Measurements from ENCODE around the gene URI1. TPM values are rescaled to one million over a fixed set of nuclear protein-coding genes. Genes with fewer than 3 reads are reported as not detected.

URI1 gene
- total and polyA plus RNA-seq, 2 donors (not counting 1 experiment from before 2014, with no cell fraction given): 21.3 to 54.2 TPM

DNA sequence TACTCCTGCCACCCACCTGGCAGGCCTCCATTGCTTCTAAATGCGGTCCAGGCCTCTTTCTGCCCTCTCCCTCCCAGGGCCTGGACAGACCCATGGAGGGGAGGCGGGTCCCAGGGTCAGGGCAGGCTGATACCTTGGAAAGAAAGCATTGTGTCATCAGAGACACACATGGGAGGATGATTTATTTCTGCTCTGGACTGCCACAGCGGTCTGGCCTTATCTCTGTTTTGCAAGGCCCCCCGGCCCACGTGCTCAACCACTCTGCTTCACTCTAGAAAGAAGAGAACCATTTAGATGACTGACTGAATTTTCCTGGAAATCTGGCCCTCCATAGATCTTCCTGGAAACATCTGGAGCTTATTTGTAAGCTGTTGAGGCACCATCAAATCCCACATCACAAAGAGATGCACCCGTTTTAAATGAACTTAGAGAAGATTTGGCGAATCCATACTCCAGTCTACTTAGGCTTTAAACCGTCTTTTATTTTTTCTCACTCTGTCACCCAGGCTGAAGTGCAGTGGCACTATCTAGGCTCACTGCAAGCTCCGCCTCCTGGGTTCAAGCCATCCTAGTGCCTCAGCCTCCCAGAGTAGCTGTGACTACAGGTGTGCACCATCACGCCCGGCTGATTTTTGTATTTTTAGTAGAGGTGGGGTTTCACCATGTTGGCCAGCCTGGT, 48.3 kb upstream of the URI1 start:
- intact Hi-C loops (cut with micrococcal nuclease): no loop called here
- peaks cover 6% of the 10 kb centered on the region for H3K27me3 Mint-ChIP-seq
- H2AFZ ChIP-seq (ENCODE audit: insufficient read depth, low read depth, low read length, poor library complexity, severe bottlenecking): no peak overlapping the region
- no peak overlapping the region for H3K27ac Mint-ChIP-seq
- ATAC-seq (ENCODE audit: low read depth): no peak
- H4K20me1 ChIP-seq (ENCODE audit: control insufficient read depth, insufficient read depth, low read length, poor library complexity, severe bottlenecking): no peaks in the 10 kb centered on the region
- no peaks in the 10 kb centered on the region for H3K36me3 ChIP-seq (replicated peaks in 1 of 2; ENCODE audit: control extremely low read depth in 1 of 2, control insufficient read depth in 1 of 2, extremely low read depth in 1 of 2, insufficient read depth in 2 of 2, low read length in 1 of 2)
- H3K27me3 ChIP-seq (replicated peaks in 1 of 4; ENCODE audit: control extremely low read depth in 1 of 4, control insufficient read depth in 3 of 4, insufficient read depth in 4 of 4, low read length in 3 of 4): no peaks in the 10 kb centered on the region
- 59% methylated on average over 8 of the region's 11 CpGs for WGBS (ENCODE audit: insufficient coverage)
- ChIA-PET CTCF (no interaction called here), POLR2A (no interaction called here)
- H3K9me3 ChIP-seq (ENCODE audit: control extremely low read depth in 1 of 3, control insufficient read depth in 2 of 3, insufficient read depth in 1 of 3, low read length in 2 of 3): no peaks in the 10 kb centered on the region
- no peak overlapping the region for H3K4me3 Mint-ChIP-seq
- no peaks in the 10 kb centered on the region for H3K4me1 Mint-ChIP-seq
- DNase-seq: no peak
- H3K27ac ChIP-seq (ENCODE audit: low read length in 2 of 2): no peak overlapping the region
- no peak overlapping the region for H3K9ac ChIP-seq (ENCODE audit: low read length)
- H3K9me3 Mint-ChIP-seq (ENCODE audit: insufficient read depth): no peaks in the 10 kb centered on the region
- no peak overlapping the region for H3K4me3 ChIP-seq (ENCODE audit: control extremely low read depth in 1 of 5, extremely low read depth in 1 of 5, insufficient read depth in 1 of 5, low read depth in 2 of 5, low read length in 4 of 5)
- no peaks in the 10 kb centered on the region for H3K79me2 ChIP-seq (ENCODE audit: control insufficient read depth, insufficient read depth, low read length)
- no peaks in the 10 kb centered on the region for H3K4me1 ChIP-seq (ENCODE audit: control insufficient read depth in 2 of 2, insufficient read depth in 2 of 2, low read length in 2 of 2)
- TF ChIP-seq EZH2 (IDR thresholded peaks at IDR 0.05; ENCODE audit: borderline replicate concordance, insufficient read depth, low read depth, low read length, poor library complexity, severe bottlenecking): no peak
- TF ChIP-seq, protein P1, sequence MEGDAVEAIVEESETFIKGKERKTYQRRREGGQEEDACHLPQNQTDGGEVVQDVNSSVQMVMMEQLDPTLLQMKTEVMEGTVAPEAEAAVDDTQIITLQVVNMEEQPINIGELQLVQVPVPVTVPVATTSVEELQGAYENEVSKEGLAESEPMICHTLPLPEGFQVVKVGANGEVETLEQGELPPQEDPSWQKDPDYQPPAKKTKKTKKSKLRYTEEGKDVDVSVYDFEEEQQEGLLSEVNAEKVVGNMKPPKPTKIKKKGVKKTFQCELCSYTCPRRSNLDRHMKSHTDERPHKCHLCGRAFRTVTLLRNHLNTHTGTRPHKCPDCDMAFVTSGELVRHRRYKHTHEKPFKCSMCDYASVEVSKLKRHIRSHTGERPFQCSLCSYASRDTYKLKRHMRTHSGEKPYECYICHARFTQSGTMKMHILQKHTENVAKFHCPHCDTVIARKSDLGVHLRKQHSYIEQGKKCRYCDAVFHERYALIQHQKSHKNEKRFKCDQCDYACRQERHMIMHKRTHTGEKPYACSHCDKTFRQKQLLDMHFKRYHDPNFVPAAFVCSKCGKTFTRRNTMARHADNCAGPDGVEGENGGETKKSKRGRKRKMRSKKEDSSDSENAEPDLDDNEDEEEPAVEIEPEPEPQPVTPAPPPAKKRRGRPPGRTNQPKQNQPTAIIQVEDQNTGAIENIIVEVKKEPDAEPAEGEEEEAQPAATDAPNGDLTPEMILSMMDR (IDR thresholded peaks at IDR 0.05): no peak
- no peak overlapping the region for H3K4me2 ChIP-seq (replicated peaks; ENCODE audit: low read depth, low read length, poor library complexity, severe bottlenecking)

DNA sequence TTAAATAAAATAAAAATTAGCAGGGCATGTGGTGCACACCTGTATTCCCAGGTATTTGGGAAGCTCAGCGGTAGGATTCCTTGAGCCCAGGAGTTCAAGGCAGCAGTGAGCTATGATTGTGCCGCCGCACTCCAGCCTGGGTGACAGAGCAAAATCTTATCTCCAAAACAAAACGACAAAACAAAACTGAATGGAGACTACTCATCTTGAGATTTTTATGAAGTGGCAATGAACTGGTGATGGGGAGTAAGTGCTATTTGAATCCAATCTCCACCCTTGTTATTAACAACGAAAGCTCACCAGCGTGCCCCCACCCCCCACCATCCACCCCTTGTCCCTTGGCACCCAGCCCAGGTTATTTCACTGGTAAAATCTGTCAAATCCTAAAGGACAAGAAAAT, 45.2 kb upstream of the URI1 start:
- ChIA-PET CTCF (interaction anchor here (0.6 to 0.7 kb wide), 2 partner anchors 49 to 135 kb away, joined by 3 to 4 read pairs; no protein-coding TSS in a partner anchor), POLR2A (no interaction called here)
- Mint-ChIP-seq H3K27ac (no peak overlapping the region), H3K9me3 (ENCODE audit: insufficient read depth) (no peaks in the 10 kb centered on the region), H3K4me3 (no peak overlapping the region), H3K4me1 (no peaks in the 10 kb centered on the region), H3K27me3 (peaks cover 6% of the 10 kb centered on the region)
- H3K79me2 ChIP-seq (ENCODE audit: control insufficient read depth, insufficient read depth, low read length): no peaks in the 10 kb centered on the region
- WGBS (ENCODE audit: insufficient coverage): 38% methylated on average over 1 of the region's 6 CpGs
- ATAC-seq (ENCODE audit: low read depth) (no peak), DNase-seq (no peak)
- H2AFZ ChIP-seq (ENCODE audit: insufficient read depth, low read depth, low read length, poor library complexity, severe bottlenecking): no peak overlapping the region
- no peak overlapping the region for H3K4me2 ChIP-seq (replicated peaks; ENCODE audit: low read depth, low read length, poor library complexity, severe bottlenecking)
- intact Hi-C loops (cut with micrococcal nuclease): no loop called here
- H4K20me1 ChIP-seq (ENCODE audit: control insufficient read depth, insufficient read depth, low read length, poor library complexity, severe bottlenecking): no peaks in the 10 kb centered on the region
- no peaks in the 10 kb centered on the region for H3K9me3 ChIP-seq (ENCODE audit: control extremely low read depth in 1 of 3, control insufficient read depth in 2 of 3, insufficient read depth in 1 of 3, low read length in 2 of 3)
- TF ChIP-seq, protein P1 (IDR thresholded peaks at IDR 0.05): no peak
- no peak for TF ChIP-seq EZH2 (IDR thresholded peaks at IDR 0.05; ENCODE audit: borderline replicate concordance, insufficient read depth, low read depth, low read length, poor library complexity, severe bottlenecking)
- H3K9ac ChIP-seq (ENCODE audit: low read length): no peak overlapping the region
- no peaks in the 10 kb centered on the region for H3K36me3 ChIP-seq (replicated peaks in 1 of 2; ENCODE audit: control extremely low read depth in 1 of 2, control insufficient read depth in 1 of 2, extremely low read depth in 1 of 2, insufficient read depth in 2 of 2, low read length in 1 of 2)
- H3K4me3 ChIP-seq (ENCODE audit: control extremely low read depth in 1 of 5, extremely low read depth in 1 of 5, insufficient read depth in 1 of 5, low read depth in 2 of 5, low read length in 4 of 5): no peak overlapping the region
- no peaks in the 10 kb centered on the region for H3K27me3 ChIP-seq (replicated peaks in 1 of 4; ENCODE audit: control extremely low read depth in 1 of 4, control insufficient read depth in 3 of 4, insufficient read depth in 4 of 4, low read length in 3 of 4)
- no peak overlapping the region for H3K27ac ChIP-seq (ENCODE audit: low read length in 2 of 2)
- H3K4me1 ChIP-seq (ENCODE audit: control insufficient read depth in 2 of 2, insufficient read depth in 2 of 2, low read length in 2 of 2): no peaks in the 10 kb centered on the region
